ENCODE data around the gene KLHDC7A. TPM values are rescaled to one million over a fixed set of nuclear protein-coding genes. Genes with fewer than 3 reads are reported as not detected.

KLHDC7A gene
- total and polyA plus RNA-seq, 10 of the 15 experiments (the other 5 are each of a cell fraction or from before 2014, with no cell fraction given) = not detected

GRCh38 chr1:18486195-18486594 lies 5.5 kb downstream of the KLHDC7A start (continued):
- TF ChIP-seq BACH1 (IDR thresholded peaks at IDR 0.05; ENCODE audit: borderline replicate concordance) (no peak), NFXL1 (IDR thresholded peaks at IDR 0.05; ENCODE audit: borderline replicate concordance) (no peak), RUNX3 (IDR thresholded peaks at IDR 0.05; ENCODE audit: low read length) (no peak), TARDBP (IDR thresholded peaks at IDR 0.05; ENCODE audit: borderline replicate concordance) (no peak), CHD2 (IDR thresholded peaks at IDR 0.05; ENCODE audit: borderline replicate concordance, low read depth, low read length) (no peak), CBX3 (IDR thresholded peaks at IDR 0.05; ENCODE audit: borderline replicate concordance, low read depth) (no peak), PML (IDR thresholded peaks at IDR 0.05; ENCODE audit: low read length) (no peak)
- TF ChIP-seq, protein P1, sequence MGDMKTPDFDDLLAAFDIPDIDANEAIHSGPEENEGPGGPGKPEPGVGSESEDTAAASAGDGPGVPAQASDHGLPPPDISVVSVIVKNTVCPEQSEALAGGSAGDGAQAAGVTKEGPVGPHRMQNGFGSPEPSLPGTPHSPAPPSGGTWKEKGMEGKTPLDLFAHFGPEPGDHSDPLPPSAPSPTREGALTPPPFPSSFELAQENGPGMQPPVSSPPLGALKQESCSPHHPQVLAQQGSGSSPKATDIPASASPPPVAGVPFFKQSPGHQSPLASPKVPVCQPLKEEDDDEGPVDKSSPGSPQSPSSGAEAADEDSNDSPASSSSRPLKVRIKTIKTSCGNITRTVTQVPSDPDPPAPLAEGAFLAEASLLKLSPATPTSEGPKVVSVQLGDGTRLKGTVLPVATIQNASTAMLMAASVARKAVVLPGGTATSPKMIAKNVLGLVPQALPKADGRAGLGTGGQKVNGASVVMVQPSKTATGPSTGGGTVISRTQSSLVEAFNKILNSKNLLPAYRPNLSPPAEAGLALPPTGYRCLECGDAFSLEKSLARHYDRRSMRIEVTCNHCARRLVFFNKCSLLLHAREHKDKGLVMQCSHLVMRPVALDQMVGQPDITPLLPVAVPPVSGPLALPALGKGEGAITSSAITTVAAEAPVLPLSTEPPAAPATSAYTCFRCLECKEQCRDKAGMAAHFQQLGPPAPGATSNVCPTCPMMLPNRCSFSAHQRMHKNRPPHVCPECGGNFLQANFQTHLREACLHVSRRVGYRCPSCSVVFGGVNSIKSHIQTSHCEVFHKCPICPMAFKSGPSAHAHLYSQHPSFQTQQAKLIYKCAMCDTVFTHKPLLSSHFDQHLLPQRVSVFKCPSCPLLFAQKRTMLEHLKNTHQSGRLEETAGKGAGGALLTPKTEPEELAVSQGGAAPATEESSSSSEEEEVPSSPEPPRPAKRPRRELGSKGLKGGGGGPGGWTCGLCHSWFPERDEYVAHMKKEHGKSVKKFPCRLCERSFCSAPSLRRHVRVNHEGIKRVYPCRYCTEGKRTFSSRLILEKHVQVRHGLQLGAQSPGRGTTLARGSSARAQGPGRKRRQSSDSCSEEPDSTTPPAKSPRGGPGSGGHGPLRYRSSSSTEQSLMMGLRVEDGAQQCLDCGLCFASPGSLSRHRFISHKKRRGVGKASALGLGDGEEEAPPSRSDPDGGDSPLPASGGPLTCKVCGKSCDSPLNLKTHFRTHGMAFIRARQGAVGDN (IDR thresholded peaks at IDR 0.05) = no peak
- TF ChIP-seq, protein P2, sequence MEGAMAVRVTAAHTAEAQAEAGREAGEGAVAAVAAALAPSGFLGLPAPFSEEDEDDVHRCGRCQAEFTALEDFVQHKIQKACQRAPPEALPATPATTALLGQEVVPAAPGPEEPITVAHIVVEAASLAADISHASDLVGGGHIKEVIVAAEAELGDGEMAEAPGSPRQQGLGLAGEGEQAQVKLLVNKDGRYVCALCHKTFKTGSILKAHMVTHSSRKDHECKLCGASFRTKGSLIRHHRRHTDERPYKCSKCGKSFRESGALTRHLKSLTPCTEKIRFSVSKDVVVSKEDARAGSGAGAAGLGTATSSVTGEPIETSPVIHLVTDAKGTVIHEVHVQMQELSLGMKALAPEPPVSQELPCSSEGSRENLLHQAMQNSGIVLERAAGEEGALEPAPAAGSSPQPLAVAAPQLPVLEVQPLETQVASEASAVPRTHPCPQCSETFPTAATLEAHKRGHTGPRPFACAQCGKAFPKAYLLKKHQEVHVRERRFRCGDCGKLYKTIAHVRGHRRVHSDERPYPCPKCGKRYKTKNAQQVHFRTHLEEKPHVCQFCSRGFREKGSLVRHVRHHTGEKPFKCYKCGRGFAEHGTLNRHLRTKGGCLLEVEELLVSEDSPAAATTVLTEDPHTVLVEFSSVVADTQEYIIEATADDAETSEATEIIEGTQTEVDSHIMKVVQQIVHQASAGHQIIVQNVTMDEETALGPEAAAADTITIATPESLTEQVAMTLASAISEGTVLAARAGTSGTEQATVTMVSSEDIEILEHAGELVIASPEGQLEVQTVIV (IDR thresholded peaks at IDR 0.05; ENCODE audit: borderline replicate concordance, partially characterized antibody) = no peak

Measured in GM12878 (cell line).